Gastrocnemius medialis (tissue), 4 donors: ENCODE results near the gene RHOF.

Source experiments
- POLR2A ChIP-seq, 2 donors: fragments of 450-650 bp; IDR thresholded peaks; one replicate each; pipeline ENCODE4 v1.6.1; 2017; ENCODE audit warnings: antibody characterized with exemption in 2 of 2, mild to moderate bottlenecking in 2 of 2, moderate library complexity in 2 of 2
- TF ChIP-seq, protein P1 (sequence below), 5 experiments: fragments of 450-650 bp in 3 of 5; fragments of 200-600 bp in 2 of 5; sonication (generic) in 2 of 5; IDR thresholded peaks in 4 of 5; conservative IDR thresholded peaks in 1 of 5; 1 replicate in 4 of 5; 2 replicates in 1 of 5; pipeline ENCODE4 v1.5.1; 2016 to 2019; ENCODE audit warnings: antibody characterized with exemption in 5 of 5, mild to moderate bottlenecking in 3 of 5, moderate library complexity in 3 of 5

DNA sequence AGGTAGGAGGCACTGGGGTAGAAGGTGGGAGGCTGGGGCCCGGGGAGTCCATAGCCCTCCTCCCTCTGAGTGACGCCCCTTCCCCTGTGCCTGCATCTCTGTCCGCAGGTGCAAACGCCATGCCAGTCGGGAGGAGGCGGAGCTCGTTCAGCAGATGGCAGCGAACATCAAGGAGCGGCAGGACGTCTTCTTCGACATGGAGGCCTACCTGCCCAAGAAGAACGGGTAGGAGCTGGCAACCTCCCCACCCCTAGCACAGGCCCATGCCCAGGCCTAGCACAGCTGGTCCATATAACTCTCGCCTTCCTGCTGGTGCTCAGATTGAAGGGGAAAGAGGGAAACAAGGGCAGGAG is 45.3 kb downstream of the RHOF start:
- TF ChIP-seq POLR2A (IDR thresholded peaks at IDR 0.05): no peak
- TF ChIP-seq, protein P1, sequence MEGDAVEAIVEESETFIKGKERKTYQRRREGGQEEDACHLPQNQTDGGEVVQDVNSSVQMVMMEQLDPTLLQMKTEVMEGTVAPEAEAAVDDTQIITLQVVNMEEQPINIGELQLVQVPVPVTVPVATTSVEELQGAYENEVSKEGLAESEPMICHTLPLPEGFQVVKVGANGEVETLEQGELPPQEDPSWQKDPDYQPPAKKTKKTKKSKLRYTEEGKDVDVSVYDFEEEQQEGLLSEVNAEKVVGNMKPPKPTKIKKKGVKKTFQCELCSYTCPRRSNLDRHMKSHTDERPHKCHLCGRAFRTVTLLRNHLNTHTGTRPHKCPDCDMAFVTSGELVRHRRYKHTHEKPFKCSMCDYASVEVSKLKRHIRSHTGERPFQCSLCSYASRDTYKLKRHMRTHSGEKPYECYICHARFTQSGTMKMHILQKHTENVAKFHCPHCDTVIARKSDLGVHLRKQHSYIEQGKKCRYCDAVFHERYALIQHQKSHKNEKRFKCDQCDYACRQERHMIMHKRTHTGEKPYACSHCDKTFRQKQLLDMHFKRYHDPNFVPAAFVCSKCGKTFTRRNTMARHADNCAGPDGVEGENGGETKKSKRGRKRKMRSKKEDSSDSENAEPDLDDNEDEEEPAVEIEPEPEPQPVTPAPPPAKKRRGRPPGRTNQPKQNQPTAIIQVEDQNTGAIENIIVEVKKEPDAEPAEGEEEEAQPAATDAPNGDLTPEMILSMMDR (IDR thresholded peaks at IDR 0.05 in 4 of 5, conservative IDR thresholded peaks at IDR 0.05 in 1 of 5): no peak
